ENCODE measurements around the gene USP5. TPM values are rescaled to one million over a fixed set of nuclear protein-coding genes. Genes with fewer than 3 reads are reported as not detected.
"Not testable (repeated sequence)": the region's sequence is repeated elsewhere in the genome, so short reads cannot be mapped to it uniquely, and the experiment has no call there.

The USP5 gene
- total RNA-seq, 2 experiments from 2014 or later = 119 to 131 TPM

GRCh38 chr12:6863033-6863432 is 11.1 kb downstream of the USP5 start:
- H3K4me1 Mint-ChIP-seq = peaks cover 10% of the 10 kb centered on the region
- H3K36me3 Mint-ChIP-seq (ENCODE audit: low read depth) = peaks cover 51% of the 10 kb centered on the region
- ChIA-PET POLR2A (no interaction called here), CTCF (interaction anchor here (3.3 to 7.8 kb wide), 2 partner anchors 10 kb away, joined by 16 to 67 read pairs; partner anchors contain the start of genes CDCA3, SPSB2 and USP5)
- no peak overlapping the region for H3K4me3 Mint-ChIP-seq
- no peak overlapping the region for H3K27ac Mint-ChIP-seq
- H3K9me3 Mint-ChIP-seq = no peaks in the 10 kb centered on the region
- no peak for DNase-seq
- H3K27me3 Mint-ChIP-seq = no peaks in the 10 kb centered on the region

- no peaks in the 10 kb centered on the region for H3K9me3 Mint-ChIP-seq
- H3K27ac Mint-ChIP-seq = no peak overlapping the region
- peaks cover 17% of the 10 kb centered on the region for H3K4me1 Mint-ChIP-seq
- H3K27me3 Mint-ChIP-seq = no peaks in the 10 kb centered on the region
- ChIA-PET POLR2A (no interaction called here), CTCF (interaction anchor here (1.0 to 7.8 kb wide), 5 partner anchors 10 to 246 kb away, joined by 3 to 67 read pairs (median 13); partner anchors contain the start of genes C1RL, CDCA3, SPSB2 and USP5)
- H3K4me3 Mint-ChIP-seq = no peak overlapping the region
- DNase-seq = no peak
- peaks cover 56% of the 10 kb centered on the region for H3K36me3 Mint-ChIP-seq (ENCODE audit: low read depth)
Observed at GRCh38 chr12:6863586-6864321, 11.8 kb downstream of the USP5 start.

- H3K27ac Mint-ChIP-seq, H3K27me3 Mint-ChIP-seq, H3K4me3 Mint-ChIP-seq, POLR2A ChIA-PET, H3K9me3 Mint-ChIP-seq, DNase-seq: not testable (repeated sequence)
- CTCF ChIA-PET = interaction anchor here (0.9 to 7.8 kb wide), 6 partner anchors 8 to 243 kb away, joined by 3 to 67 read pairs (median 9); partner anchors contain the start of genes CDCA3, SPSB2 and USP5
- peaks cover 68% of the 10 kb centered on the region for H3K36me3 Mint-ChIP-seq (ENCODE audit: low read depth)
- peaks cover 32% of the 10 kb centered on the region for H3K4me1 Mint-ChIP-seq
Observed at GRCh38 chr12:6865307-6865706, 13.4 kb downstream of the USP5 start.

GRCh38 chr12:6866163-6866919 is 14.4 kb downstream of the USP5 start:
- Mint-ChIP-seq H3K36me3 (ENCODE audit: low read depth) (peaks cover 69% of the 10 kb centered on the region), H3K4me1 (peaks cover 43% of the 10 kb centered on the region)
- DNase-seq = no peak

GRCh38 chr12:6866920-6867412 is 15.0 kb downstream of the USP5 start:
- peak overlapping the region; percentile 95 for H3K27ac Mint-ChIP-seq
- H3K4me1 Mint-ChIP-seq = peaks cover 49% of the 10 kb centered on the region
- H3K4me3 Mint-ChIP-seq = peak overlapping the region; percentile 92
- no peaks in the 10 kb centered on the region for H3K27me3 Mint-ChIP-seq
- POLR2A ChIA-PET = interaction anchor here (1.0 to 2.3 kb wide), 3 partner anchors 13 to 77 kb away, joined by 3 to 14 read pairs (median 3); partner anchors contain the start of genes C12orf57, CDCA3, RNU7-1 and USP5
- H3K9me3 Mint-ChIP-seq = no peaks in the 10 kb centered on the region
- CTCF ChIA-PET = interaction anchor here (0.6 to 7.8 kb wide), 9 partner anchors 14 to 975 kb away, joined by 3 to 67 read pairs (median 4); partner anchors contain the start of genes CDCA3 and USP5
- DNase-seq = no peak
- peaks cover 69% of the 10 kb centered on the region for H3K36me3 Mint-ChIP-seq (ENCODE audit: low read depth)

More at GRCh38 chr12:6866163-6866919, 14.4 kb downstream of the USP5 start:
- ChIA-PET POLR2A (interaction anchor here (1.0 to 2.3 kb wide), 2 partner anchors 14 to 77 kb away, joined by 3 to 14 read pairs; partner anchors contain the start of genes C12orf57, CDCA3, RNU7-1 and USP5), CTCF (interaction anchor here (0.6 to 7.8 kb wide), 7 partner anchors 13 to 243 kb away, joined by 3 to 67 read pairs (median 4); partner anchors contain the start of genes CDCA3 and USP5)
- no peaks in the 10 kb centered on the region for H3K9me3 Mint-ChIP-seq
- no peak overlapping the region for H3K27ac Mint-ChIP-seq
- H3K27me3 Mint-ChIP-seq = no peaks in the 10 kb centered on the region
- H3K4me3 Mint-ChIP-seq = peak overlapping the region; percentile 92

GRCh38 chr12:6867413-6868210 is 15.7 kb downstream of the USP5 start, which contains the start of gene TPI1:
Gene TPI1 (plus strand): TSS chr12:6867531. CDS start chr12:6867567, 36 bp downstream.
- Mint-ChIP-seq H3K9me3 (no peaks in the 10 kb centered on the region), H3K27ac (peak within 1 kb of the TSS; percentile 95), H3K36me3 (ENCODE audit: low read depth) (peaks cover 69% of the 10 kb centered on the region), H3K4me1 (peaks cover 52% of the 10 kb centered on the region), H3K4me3 (peak within 1 kb of the TSS; percentile 93), H3K27me3 (no peaks in the 10 kb centered on the region)
- ChIA-PET POLR2A (interaction anchor here (0.5 to 2.3 kb wide), 4 partner anchors 13 to 109 kb away, joined by 3 to 14 read pairs (median 3); partner anchors contain the start of genes C12orf57, CDCA3, RNU7-1 and USP5), CTCF (interaction anchor here (0.5 to 7.8 kb wide), 11 partner anchors 15 to 975 kb away, joined by 3 to 67 read pairs (median 4); partner anchors contain the start of genes CDCA3 and USP5)
- DNase-seq = peak; percentile 76

GRCh38 chr12:6868211-6869048 is 16.5 kb downstream of the USP5 start:
- H3K36me3 Mint-ChIP-seq (ENCODE audit: low read depth) = peaks cover 65% of the 10 kb centered on the region
- POLR2A ChIA-PET = interaction anchor here (0.5 to 2.3 kb wide), 2 partner anchors 16 to 110 kb away, joined by 3 to 14 read pairs; partner anchors contain the start of genes CDCA3 and USP5
- CTCF ChIA-PET = interaction anchor here (0.5 to 7.8 kb wide), 22 partner anchors 9 to 329 kb away, joined by 3 to 67 read pairs (median 4); partner anchors contain the start of genes C12orf57, CDCA3, MLF2 and RNU7-1
- peaks cover 52% of the 10 kb centered on the region for H3K4me1 Mint-ChIP-seq
- H3K4me3 Mint-ChIP-seq = peak overlapping the region; percentile 93
- no peaks in the 10 kb centered on the region for H3K27me3 Mint-ChIP-seq
- H3K27ac Mint-ChIP-seq = peak overlapping the region; percentile 89
- no peaks in the 10 kb centered on the region for H3K9me3 Mint-ChIP-seq
- DNase-seq = peak; percentile 15

GRCh38 chr12:6869049-6870021 is 17.4 kb downstream of the USP5 start:
- DNase-seq = peak; percentile 89
- no peaks in the 10 kb centered on the region for H3K27me3 Mint-ChIP-seq
- peaks cover 60% of the 10 kb centered on the region for H3K36me3 Mint-ChIP-seq (ENCODE audit: low read depth)
- H3K4me3 Mint-ChIP-seq = peak overlapping the region; percentile 93
- CTCF ChIA-PET = interaction anchor here (0.6 to 7.8 kb wide), 41 partner anchors 8 to 1070 kb away, joined by 3 to 67 read pairs (median 4); partner anchors contain the start of genes C12orf57, C1RL, CDCA3 and MLF2
- POLR2A ChIA-PET = interaction anchor here (0.6 to 1.0 kb wide), 2 partner anchors 22 to 75 kb away, joined by 3 to 4 read pairs; partner anchors contain the start of gene C12orf57
- no peaks in the 10 kb centered on the region for H3K9me3 Mint-ChIP-seq
- peaks cover 56% of the 10 kb centered on the region for H3K4me1 Mint-ChIP-seq
- peak overlapping the region; percentile 89 for H3K27ac Mint-ChIP-seq

GRCh38 chr12:6870304-6870703 is 18.4 kb downstream of the USP5 start:
- Mint-ChIP-seq H3K4me3 (peak overlapping the region; percentile 78), H3K27ac (peak overlapping the region; percentile 89), H3K4me1 (peaks cover 62% of the 10 kb centered on the region), H3K36me3 (ENCODE audit: low read depth) (peaks cover 53% of the 10 kb centered on the region)
- POLR2A ChIA-PET, DNase-seq, H3K9me3 Mint-ChIP-seq, H3K27me3 Mint-ChIP-seq: not testable (repeated sequence)
- CTCF ChIA-PET = interaction anchor here (0.9 to 7.8 kb wide), 11 partner anchors 9 to 94 kb away, joined by 3 to 67 read pairs (median 15); partner anchors contain the start of genes CDCA3 and USP5

All from activated CD4-positive, alpha-beta T cell treated with anti-CD3 and anti-CD28 coated beads, Interleukin-2, amount 10 ng/mL, durations not matched to agents 7 days and 5 days (primary cell).